Keratinocyte (primary cell): Measurements from ENCODE around the gene ATP5F1E. TPM values are rescaled to one million over a fixed set of nuclear protein-coding genes. Genes with fewer than 3 reads are reported as not detected.

Experiments
- DNase-seq: peaks from one replicate; pipeline ENCODE4 v3.0.0-alpha.2; 2011; ENCODE audit warnings: low read depth, missing footprints, low spot score
- FAIRE-seq: peaks from 2 replicates; lab custom pipeline; 2011; peaks lifted over from hg19 to GRCh38; lab: Jason Lieb, UNC
- H2AFZ ChIP-seq: 2 replicates; pipeline ENCODE4 v1.6.0; 2012; ENCODE audit warnings: low read length, control low read depth, inconsistent platforms; ENCODE audit not compliant: control insufficient read depth
- H3K27ac ChIP-seq: 2 replicates; pipeline ENCODE4 v1.5.1; 2011; ENCODE audit warnings: low read length; ENCODE audit not compliant: control insufficient read depth, insufficient read depth
- H3K27me3 ChIP-seq: 3 replicates; pipeline ENCODE4 v1.6.0; 2011; ENCODE audit warnings: low read length; ENCODE audit not compliant: control insufficient read depth, insufficient read depth; ENCODE audit errors: extremely low read depth
- H3K36me3 ChIP-seq, 2 experiments: 2 replicates in 1 of 2; 3 replicates in 1 of 2; pipeline ENCODE4 v1.5.1; 2011; ENCODE audit warnings: low read length in 2 of 2, mild to moderate bottlenecking in 1 of 2; ENCODE audit not compliant: control insufficient read depth in 2 of 2, insufficient read depth in 2 of 2; ENCODE audit errors: extremely low read depth in 1 of 2
- H3K4me1 ChIP-seq: 3 replicates; pipeline ENCODE4 v1.5.1; 2011; ENCODE audit warnings: low read length; ENCODE audit not compliant: control insufficient read depth, insufficient read depth; ENCODE audit errors: extremely low read depth
- H3K4me2 ChIP-seq: 3 replicates; pipeline ENCODE4 v1.6.0; 2011; ENCODE audit warnings: low read depth, low read length; ENCODE audit not compliant: control insufficient read depth, insufficient read depth; ENCODE audit errors: extremely low read depth
- H3K4me3 ChIP-seq, 3 experiments: fragments of 200-600 bp in 1 of 3; sonication (generic) in 1 of 3; 2 replicates in 2 of 3; 3 replicates in 1 of 3; pipeline ENCODE4 v1.5.1; 2011 to 2016; ENCODE audit warnings: low read length in 3 of 3, mild to moderate bottlenecking in 3 of 3, control low read depth in 2 of 3, inconsistent platforms in 1 of 3, low read depth in 1 of 3, mixed read lengths in 1 of 3, mixed run types in 1 of 3, moderate library complexity in 1 of 3; ENCODE audit not compliant: control insufficient read depth in 2 of 3, insufficient read depth in 2 of 3; ENCODE audit errors: extremely low read depth in 1 of 3
- H3K79me2 ChIP-seq: 2 replicates; pipeline ENCODE4 v1.6.0; 2012; ENCODE audit warnings: low read length; ENCODE audit not compliant: control insufficient read depth, insufficient read depth
- H3K9ac ChIP-seq: 3 replicates; pipeline ENCODE4 v1.6.0; 2011; ENCODE audit warnings: low read length; ENCODE audit not compliant: control insufficient read depth, insufficient read depth; ENCODE audit errors: extremely low read depth
- H3K9me1 ChIP-seq: 3 replicates; pipeline ENCODE4 v1.6.0; 2011; ENCODE audit warnings: low read length; ENCODE audit not compliant: control insufficient read depth, insufficient read depth; ENCODE audit errors: extremely low read depth
- H3K9me3 ChIP-seq: 2 replicates; pipeline ENCODE4 v1.5.1; 2012; ENCODE audit warnings: low read depth, low read length; ENCODE audit not compliant: control insufficient read depth
- H4K20me1 ChIP-seq: 3 replicates; pipeline ENCODE4 v1.6.0; 2011; ENCODE audit warnings: low read length; ENCODE audit not compliant: control insufficient read depth, insufficient read depth; ENCODE audit errors: extremely low read depth
- EZH2 ChIP-seq: IDR thresholded peaks from one replicate; pipeline ENCODE4 v1.6.1; 2012; ENCODE audit warnings: inconsistent platforms, mild to moderate bottlenecking, low read length, moderate library complexity
- dilution Hi-C: fragments of 300-500 bp; cut with MboI; formaldehyde crosslinking; loops from one replicate; pipeline ENCODE4 v1.7.0; 2020; ENCODE audit warnings: low sequenced_read_pairs; ENCODE audit not compliant: extremely low pct_ligation_motif_present
- polyA plus RNA-seq, 5 experiments: library from polyadenylated mRNA; depleted of rRNA in 3 of 5; stranded (reverse) in 3 of 5; stranded (forward) in 1 of 5; unstranded in 1 of 5; fragments of >200 nt; gene quantifications; 1 replicate in 1 of 5; 2 replicates in 3 of 5; 3 replicates in 1 of 5; pipeline versions ENCODE4 v1.2.1 to v1.2.3, GENCODE V29; 2011 to 2012; ENCODE audit warnings: missing spikeins in 2 of 5, low read depth in 1 of 5, low replicate concordance in 1 of 5
- TF ChIP-seq, protein P1 (sequence below), 3 experiments: IDR thresholded peaks in 1 of 3; conservative IDR thresholded peaks in 1 of 3; optimal IDR thresholded peaks in 1 of 3; 2 replicates in 2 of 3; 3 replicates in 1 of 3; pipeline versions ENCODE3 to v1.5.1; 2011; ENCODE audit warnings: low read length in 3 of 3, mild to moderate bottlenecking in 3 of 3, moderate library complexity in 2 of 3, control low read depth in 1 of 3, inconsistent platforms in 1 of 3; ENCODE audit not compliant: insufficient read depth in 2 of 3; ENCODE audit errors: extremely low read depth in 1 of 3

The ATP5F1E gene
- polyA plus RNA-seq, 1 donor (not counting 4 experiments of a cell fraction or from before 2014, with no cell fraction given), result 99.7 TPM

DNA sequence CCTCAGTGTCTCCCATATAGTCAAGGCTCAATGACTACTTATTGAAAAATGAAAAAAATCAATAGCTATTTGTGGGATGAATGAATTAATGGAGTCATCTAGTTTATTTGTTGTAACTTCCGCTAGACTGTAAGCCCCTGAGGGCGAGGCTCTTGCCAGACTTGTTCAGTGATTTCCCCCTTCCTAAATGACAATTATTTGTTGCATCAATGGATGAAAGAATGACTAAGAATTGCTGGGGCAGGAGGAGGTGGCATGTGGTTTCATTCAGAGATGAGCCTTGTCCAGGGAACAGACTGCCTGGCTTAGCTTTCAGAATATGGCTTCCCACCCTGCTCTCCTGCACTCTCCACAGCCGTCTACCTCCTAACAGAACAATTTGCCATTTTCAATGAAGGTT is 11.6 kb upstream of the ATP5F1E start:
- DNase-seq (no peak), FAIRE-seq (no peak)
- peaks cover 4 to 12% of the 10 kb centered on the region in 2 experiments for H3K36me3 ChIP-seq
- H3K4me3 ChIP-seq, result no peak overlapping the region
- TF ChIP-seq, protein P1, sequence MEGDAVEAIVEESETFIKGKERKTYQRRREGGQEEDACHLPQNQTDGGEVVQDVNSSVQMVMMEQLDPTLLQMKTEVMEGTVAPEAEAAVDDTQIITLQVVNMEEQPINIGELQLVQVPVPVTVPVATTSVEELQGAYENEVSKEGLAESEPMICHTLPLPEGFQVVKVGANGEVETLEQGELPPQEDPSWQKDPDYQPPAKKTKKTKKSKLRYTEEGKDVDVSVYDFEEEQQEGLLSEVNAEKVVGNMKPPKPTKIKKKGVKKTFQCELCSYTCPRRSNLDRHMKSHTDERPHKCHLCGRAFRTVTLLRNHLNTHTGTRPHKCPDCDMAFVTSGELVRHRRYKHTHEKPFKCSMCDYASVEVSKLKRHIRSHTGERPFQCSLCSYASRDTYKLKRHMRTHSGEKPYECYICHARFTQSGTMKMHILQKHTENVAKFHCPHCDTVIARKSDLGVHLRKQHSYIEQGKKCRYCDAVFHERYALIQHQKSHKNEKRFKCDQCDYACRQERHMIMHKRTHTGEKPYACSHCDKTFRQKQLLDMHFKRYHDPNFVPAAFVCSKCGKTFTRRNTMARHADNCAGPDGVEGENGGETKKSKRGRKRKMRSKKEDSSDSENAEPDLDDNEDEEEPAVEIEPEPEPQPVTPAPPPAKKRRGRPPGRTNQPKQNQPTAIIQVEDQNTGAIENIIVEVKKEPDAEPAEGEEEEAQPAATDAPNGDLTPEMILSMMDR (optimal IDR thresholded peaks at IDR 0.05 in 1 of 3, IDR thresholded peaks at IDR 0.05 in 1 of 3, conservative IDR thresholded peaks at IDR 0.05 in 1 of 3; ENCODE audit: extremely low read depth in 1 of 3, insufficient read depth in 2 of 3, low read length in 3 of 3), result no peak
- TF ChIP-seq EZH2, result no peak
- peaks cover 32% of the 10 kb centered on the region for H3K4me1 ChIP-seq
- H4K20me1 ChIP-seq, result no peaks in the 10 kb centered on the region
- no peaks in the 10 kb centered on the region for H3K9me3 ChIP-seq
- peaks cover 39% of the 10 kb centered on the region for H3K79me2 ChIP-seq
- peaks cover 4% of the 10 kb centered on the region for H3K9me1 ChIP-seq
- dilution Hi-C loops, result no loop called here
- no peak overlapping the region for H3K9ac ChIP-seq
- H2AFZ ChIP-seq, result peak overlapping the region; percentile 57
- H3K4me2 ChIP-seq, result peak overlapping the region; percentile 90
- H3K27me3 ChIP-seq, result no peaks in the 10 kb centered on the region
- no peak overlapping the region for H3K27ac ChIP-seq

DNA sequence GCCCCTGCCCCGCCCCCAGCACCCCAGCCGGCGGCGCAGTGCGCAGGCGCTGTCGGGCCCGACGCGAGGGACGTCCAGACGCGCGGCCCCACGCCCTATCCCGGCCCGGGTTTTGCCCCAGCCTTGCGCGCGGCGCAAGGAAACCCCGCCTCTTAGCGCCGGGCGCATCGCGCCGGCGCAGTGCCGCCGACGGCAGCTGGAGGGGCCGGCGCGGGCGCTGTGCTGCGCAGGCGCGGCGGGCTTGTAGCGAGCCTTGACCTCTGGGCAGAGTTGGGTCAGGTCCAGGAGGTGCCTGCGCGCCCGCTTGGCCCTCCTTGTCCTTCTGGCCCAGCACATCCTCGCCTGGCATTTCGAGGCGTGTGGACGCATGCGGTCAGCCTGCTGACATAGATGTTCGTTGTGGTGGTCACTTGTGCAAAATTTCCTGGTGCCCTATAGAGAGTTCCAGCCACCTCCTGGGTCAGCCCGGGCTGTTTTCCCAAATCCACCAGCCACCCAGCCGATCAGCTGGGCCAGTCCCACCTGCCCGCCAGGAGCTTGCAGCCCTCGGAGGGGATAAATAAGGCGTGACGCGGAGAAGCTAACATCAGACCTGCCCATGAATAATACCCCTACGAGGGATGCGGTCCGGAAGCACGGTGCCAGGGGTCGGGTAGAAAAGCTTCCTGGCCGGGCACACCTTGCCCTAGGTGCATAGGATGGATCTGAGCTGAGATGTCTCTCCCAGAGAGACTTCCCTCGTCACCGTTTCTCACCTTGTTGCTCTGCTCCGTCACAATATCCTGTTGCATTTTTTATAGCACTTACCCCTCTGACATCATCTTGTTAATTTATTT is 10.9 kb upstream of the ATP5F1E start:
- dilution Hi-C loops, result no loop called here
- no peaks in the 10 kb centered on the region for H3K9me3 ChIP-seq
- peaks cover 32% of the 10 kb centered on the region for H3K4me1 ChIP-seq
- peaks cover 4% of the 10 kb centered on the region for H3K9me1 ChIP-seq
- peaks cover 46% of the 10 kb centered on the region for H3K79me2 ChIP-seq
- peak; percentile 42 for DNase-seq
- H3K4me3 ChIP-seq, result peak overlapping the region; percentile 75 to 95 (median 85)
- no peak for FAIRE-seq
- peak overlapping the region; percentile 58 for H3K27ac ChIP-seq
- H3K36me3 ChIP-seq, result peaks cover 4 to 16% of the 10 kb centered on the region in 2 experiments
- H3K27me3 ChIP-seq, result no peaks in the 10 kb centered on the region
- peak overlapping the region; percentile 90 for H3K4me2 ChIP-seq
- H2AFZ ChIP-seq, result peak overlapping the region; percentile 96
- H4K20me1 ChIP-seq, result no peaks in the 10 kb centered on the region
- TF ChIP-seq EZH2, result no peak
- TF ChIP-seq, protein P1 (optimal IDR thresholded peaks at IDR 0.05 in 1 of 3, IDR thresholded peaks at IDR 0.05 in 1 of 3, conservative IDR thresholded peaks at IDR 0.05 in 1 of 3; ENCODE audit: extremely low read depth in 1 of 3, insufficient read depth in 2 of 3, low read length in 3 of 3), result no peak
- peak overlapping the region; percentile 86 for H3K9ac ChIP-seq
